Mucosa of stomach (tissue), 1 donor: ENCODE data around the gene IL17RE.
"Not testable (repeated sequence)": the region's sequence is repeated elsewhere in the genome, so short reads cannot be mapped to it uniquely, and the experiment has no call there.

Experiments used
- H3K27me3 ChIP-seq: one replicate; pipeline ENCODE4 v1.7.0; 2013; ENCODE audit warnings: mild to moderate bottlenecking, low read length; ENCODE audit not compliant: control insufficient read depth, insufficient read depth
- H3K36me3 ChIP-seq: one replicate; pipeline ENCODE4 v1.7.0; 2013; ENCODE audit warnings: low read length; ENCODE audit not compliant: control insufficient read depth, insufficient read depth
- H3K4me1 ChIP-seq: one replicate; pipeline ENCODE4 v1.7.0; 2013; ENCODE audit warnings: mild to moderate bottlenecking, low read length; ENCODE audit not compliant: control insufficient read depth, insufficient read depth
- H3K4me3 ChIP-seq: one replicate; pipeline ENCODE4 v1.7.0; 2013; ENCODE audit warnings: low read length
- H3K9ac ChIP-seq: one replicate; pipeline ENCODE4 v1.7.0; 2013; ENCODE audit warnings: mild to moderate bottlenecking, low read length, moderate library complexity
- H3K9me3 ChIP-seq: one replicate; pipeline ENCODE4 v1.7.0; 2013; ENCODE audit warnings: mild to moderate bottlenecking, low read length, moderate library complexity; ENCODE audit not compliant: control insufficient read depth
- donor health status: Pancreatic carcinoma.

IL17RE gene

DNA sequence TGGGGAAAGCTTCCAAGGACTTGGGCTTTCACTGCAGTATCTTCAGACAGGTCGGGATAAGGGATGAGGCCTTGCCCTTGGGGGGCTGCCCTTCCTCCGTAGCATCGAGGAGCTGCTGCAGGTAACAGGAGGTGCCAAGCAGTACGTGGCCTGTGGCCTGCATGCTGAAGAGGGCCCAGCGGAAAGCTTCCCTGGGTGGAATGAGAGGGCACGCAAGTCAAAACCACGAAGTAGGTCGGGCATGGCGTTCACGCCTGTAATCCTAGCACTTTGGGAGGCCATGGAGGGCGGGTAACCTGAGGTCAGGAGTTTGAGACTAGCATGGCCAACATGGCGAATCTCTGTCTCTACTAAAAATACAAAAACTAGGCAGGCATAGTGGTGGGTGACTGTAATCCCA is 35.5 kb upstream of the IL17RE start:
- no peak overlapping the region for H3K4me3 ChIP-seq
- no peak overlapping the region for H3K9ac ChIP-seq
- H3K27me3 ChIP-seq: peaks cover 3% of the 10 kb centered on the region
- H3K9me3 ChIP-seq: no peaks in the 10 kb centered on the region
- H3K36me3 ChIP-seq: no peaks in the 10 kb centered on the region
- H3K4me1 ChIP-seq: peaks cover 10% of the 10 kb centered on the region

DNA sequence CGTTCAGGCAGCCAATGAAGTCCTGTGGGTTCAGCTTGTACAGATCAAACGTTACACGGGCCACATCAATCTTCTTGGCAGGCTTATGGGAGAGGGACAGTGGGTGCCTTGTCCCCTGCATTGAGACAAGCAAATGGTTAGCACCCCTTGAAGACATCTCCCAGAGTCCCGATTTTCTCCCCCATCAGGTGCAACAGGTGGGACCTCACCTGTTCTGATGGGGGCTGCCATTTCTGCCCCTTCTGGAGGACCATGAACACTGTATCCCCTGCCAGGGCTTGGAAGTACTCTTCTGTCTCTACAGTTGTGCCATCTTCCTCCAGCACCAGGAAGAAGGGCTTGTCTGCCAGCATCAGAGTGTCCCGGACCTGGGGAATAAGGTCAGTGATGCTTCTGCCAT is 32.7 kb upstream of the IL17RE start:
- Histone ChIP-seq H3K9ac (no peak overlapping the region), H3K4me3 (no peak overlapping the region), H3K36me3 (no peaks in the 10 kb centered on the region), H3K9me3 (no peaks in the 10 kb centered on the region), H3K4me1 (no peaks in the 10 kb centered on the region), H3K27me3 (no peaks in the 10 kb centered on the region)

- H3K4me3 ChIP-seq: no peak overlapping the region
- no peaks in the 10 kb centered on the region for H3K9me3 ChIP-seq
- no peaks in the 10 kb centered on the region for H3K36me3 ChIP-seq
- no peaks in the 10 kb centered on the region for H3K4me1 ChIP-seq
- no peak overlapping the region for H3K9ac ChIP-seq
- H3K27me3 ChIP-seq: no peaks in the 10 kb centered on the region
Measured at GRCh38 chr3:9870978-9871377, 31.7 kb upstream of the IL17RE start.

GRCh38 chr3:9872067-9872466 is 30.6 kb upstream of the IL17RE start:
- not testable (repeated sequence) for H3K36me3 ChIP-seq, H3K4me1 ChIP-seq, H3K9ac ChIP-seq

DNA sequence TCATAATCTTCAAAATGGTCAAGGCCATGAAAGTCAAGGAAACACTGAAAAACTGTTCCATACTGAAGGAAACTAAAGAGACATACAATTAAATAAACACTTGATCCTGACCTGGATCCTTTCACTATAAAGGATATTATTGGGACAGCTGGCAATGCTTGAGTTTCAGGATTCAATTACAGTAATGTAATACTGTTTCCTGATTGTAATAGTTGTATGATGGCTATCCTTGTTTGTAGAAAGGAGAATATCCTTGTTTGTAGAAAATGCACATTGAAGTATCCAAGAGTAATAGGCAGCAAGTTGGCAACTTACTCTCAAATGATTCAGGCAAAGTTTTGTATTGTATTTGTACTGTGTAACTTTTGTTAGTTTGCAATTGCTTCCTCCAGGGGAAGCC is 27.2 kb upstream of the IL17RE start:
- Histone ChIP-seq H3K9ac (no peak overlapping the region), H3K36me3 (no peaks in the 10 kb centered on the region), H3K4me1 (peaks cover 14% of the 10 kb centered on the region), H3K27me3 (no peaks in the 10 kb centered on the region), H3K9me3 (no peaks in the 10 kb centered on the region), H3K4me3 (no peak overlapping the region)

More at GRCh38 chr3:9872067-9872466, 30.6 kb upstream of the IL17RE start:
- H3K9me3 ChIP-seq, H3K27me3 ChIP-seq, H3K4me3 ChIP-seq: not testable (repeated sequence)

GRCh38 chr3:9876255-9876654 is 26.4 kb upstream of the IL17RE start:
- H3K4me3 ChIP-seq: not testable (repeated sequence)
- H3K4me1 ChIP-seq: peaks cover 14% of the 10 kb centered on the region

DNA sequence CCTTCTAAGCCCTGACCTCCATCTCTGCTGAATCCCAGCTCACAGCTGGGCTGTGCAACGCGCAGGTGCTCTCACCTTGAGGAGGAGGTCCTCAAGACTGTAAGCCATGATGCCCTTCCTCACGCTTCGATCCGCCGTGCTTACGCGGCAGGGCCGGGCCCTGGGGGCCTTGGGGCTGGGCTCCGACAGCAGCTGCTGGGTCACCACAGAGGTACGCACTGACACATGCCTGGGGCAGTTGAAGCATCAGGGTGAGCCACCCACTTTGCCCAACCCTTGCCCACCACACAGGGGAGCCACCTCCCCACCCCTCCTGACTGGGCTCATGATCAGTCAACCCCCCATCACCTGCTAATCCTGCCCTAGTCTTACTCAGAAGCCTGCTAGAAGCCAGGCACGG is 25.7 kb upstream of the IL17RE start:
- Histone ChIP-seq H3K9me3 (no peaks in the 10 kb centered on the region), H3K9ac (no peak overlapping the region), H3K27me3 (no peaks in the 10 kb centered on the region), H3K4me3 (no peak overlapping the region), H3K4me1 (peaks cover 14% of the 10 kb centered on the region), H3K36me3 (no peaks in the 10 kb centered on the region)

More at GRCh38 chr3:9876255-9876654, 26.4 kb upstream of the IL17RE start:
- not testable (repeated sequence) for H3K27me3 ChIP-seq, H3K36me3 ChIP-seq, H3K9me3 ChIP-seq, H3K9ac ChIP-seq

- no peak overlapping the region for H3K9ac ChIP-seq
- no peaks in the 10 kb centered on the region for H3K36me3 ChIP-seq
- no peaks in the 10 kb centered on the region for H3K9me3 ChIP-seq
- no peak overlapping the region for H3K4me3 ChIP-seq
- no peaks in the 10 kb centered on the region for H3K27me3 ChIP-seq
- H3K4me1 ChIP-seq: peaks cover 16% of the 10 kb centered on the region
Measured at GRCh38 chr3:9878700-9879099, 23.9 kb upstream of the IL17RE start.

DNA sequence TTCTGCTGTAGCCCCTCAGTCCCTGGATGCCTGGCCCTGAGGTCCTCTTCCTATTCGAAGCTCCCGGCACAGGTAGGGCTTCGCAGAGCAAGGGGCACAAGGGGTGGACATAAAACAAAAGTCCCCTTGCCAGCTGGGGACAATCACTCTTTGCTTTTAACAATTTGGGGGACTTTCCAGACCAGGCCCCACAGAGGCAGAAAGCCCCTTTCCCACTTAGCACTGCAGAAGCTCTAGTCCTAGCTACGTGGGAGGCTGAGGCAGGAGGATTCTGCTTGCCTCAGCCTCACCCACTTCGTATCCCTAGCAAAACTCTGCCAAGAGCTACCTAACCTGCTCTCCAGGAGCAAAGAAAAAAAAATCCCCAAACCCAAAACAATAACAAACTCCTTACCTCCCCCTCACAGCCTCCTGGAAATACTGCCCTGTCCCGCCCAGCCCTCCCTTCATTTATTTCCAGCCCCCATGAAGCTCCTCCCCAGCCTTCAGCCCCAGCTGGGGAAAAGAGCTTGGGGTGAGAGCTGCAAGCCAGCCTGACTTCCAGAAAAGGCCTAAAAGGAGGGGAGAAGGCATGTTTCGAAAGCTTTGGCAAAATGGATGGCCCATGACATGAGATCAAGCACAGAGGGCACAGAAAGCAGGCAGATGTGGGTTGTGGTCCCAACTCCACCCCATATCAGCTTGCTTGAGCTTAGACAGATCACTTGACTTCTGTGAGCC is 22.7 kb upstream of the IL17RE start, which contains the start of gene CIDEC:
Gene CIDEC (minus strand): TSS at position 424 of the 720 bp plus-strand sequence. CDS start 1,767 bp downstream, outside the sequence.
- H3K9me3 ChIP-seq: no peaks in the 10 kb centered on the region
- H3K9ac ChIP-seq: no peak within 1 kb of the TSS
- no peaks in the 10 kb centered on the region for H3K36me3 ChIP-seq
- peaks cover 24% of the 10 kb centered on the region for H3K4me1 ChIP-seq
- H3K4me3 ChIP-seq: no peak within 1 kb of the TSS
- H3K27me3 ChIP-seq: no peaks in the 10 kb centered on the region

DNA sequence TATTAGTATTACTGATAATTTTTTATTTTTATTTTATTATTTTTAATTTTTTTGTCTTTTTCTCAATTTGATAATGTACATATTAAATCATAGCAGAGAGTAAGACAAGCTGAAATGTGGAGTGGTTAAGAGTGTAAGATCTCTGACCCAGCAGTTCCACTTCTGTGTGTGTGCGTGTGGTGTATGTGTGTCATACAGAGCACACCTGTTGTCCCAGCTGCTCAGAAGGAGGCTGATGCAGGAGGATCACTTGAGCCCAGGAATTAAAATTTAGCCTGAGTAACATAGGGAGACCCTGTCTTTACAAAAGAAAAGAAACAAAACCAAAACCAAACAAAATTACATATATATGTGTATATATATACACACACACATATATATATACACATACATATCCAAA is 21.2 kb upstream of the IL17RE start:
- H3K27me3 ChIP-seq: no peaks in the 10 kb centered on the region
- no peaks in the 10 kb centered on the region for H3K36me3 ChIP-seq
- no peak overlapping the region for H3K9ac ChIP-seq
- H3K4me1 ChIP-seq: peaks cover 24% of the 10 kb centered on the region
- no peak overlapping the region for H3K4me3 ChIP-seq
- H3K9me3 ChIP-seq: no peaks in the 10 kb centered on the region

GRCh38 chr3:9883706-9884554 is 18.7 kb upstream of the IL17RE start:
- no peaks in the 10 kb centered on the region for H3K36me3 ChIP-seq
- H3K4me3 ChIP-seq: no peak overlapping the region
- H3K9me3 ChIP-seq: no peaks in the 10 kb centered on the region
- no peaks in the 10 kb centered on the region for H3K27me3 ChIP-seq
- H3K4me1 ChIP-seq: peaks cover 14% of the 10 kb centered on the region
- H3K9ac ChIP-seq: no peak overlapping the region

DNA sequence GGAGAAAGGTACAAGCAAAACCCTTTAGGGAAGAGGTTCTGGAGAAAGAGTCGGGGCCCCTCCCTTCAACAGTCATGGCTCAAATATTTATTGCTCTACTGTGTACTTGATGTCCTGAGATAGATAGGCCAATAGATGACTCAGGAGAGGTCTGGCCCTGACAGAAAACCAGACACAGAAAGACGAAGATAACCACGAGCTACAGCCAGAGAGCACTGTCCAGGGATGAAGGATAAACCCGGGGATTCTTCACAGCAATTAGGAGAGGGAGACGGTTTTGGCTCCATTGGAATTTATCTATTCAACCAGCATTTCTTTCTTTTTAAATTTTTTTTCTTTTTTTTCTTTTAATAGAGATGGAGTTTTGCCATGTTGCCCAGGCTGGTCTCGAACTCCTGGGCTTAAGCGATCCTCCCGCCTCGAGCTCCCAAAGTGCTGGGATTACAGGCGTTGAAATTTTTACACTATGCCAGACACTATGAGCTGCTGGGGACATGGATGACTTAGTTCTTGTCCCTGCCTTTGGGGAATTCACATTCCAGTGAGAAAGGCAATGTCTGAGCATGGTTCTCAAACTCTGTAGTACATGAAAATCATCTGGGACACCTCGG is 18.0 kb upstream of the IL17RE start:
- H3K9ac ChIP-seq: no peak overlapping the region
- no peaks in the 10 kb centered on the region for H3K27me3 ChIP-seq
- no peak overlapping the region for H3K4me3 ChIP-seq
- no peaks in the 10 kb centered on the region for H3K36me3 ChIP-seq
- H3K9me3 ChIP-seq: no peaks in the 10 kb centered on the region
- H3K4me1 ChIP-seq: peaks cover 10% of the 10 kb centered on the region
